SK-N-SH (cell line): Measurements from ENCODE around the gene HMGB1. TPM values are rescaled to one million over a fixed set of nuclear protein-coding genes. Genes with fewer than 3 reads are reported as not detected.

Experiments
- CTCF ChIA-PET: fragments of 300-600, 350-600 bp; formaldehyde crosslinking; extraction: SDS; loops from one replicate; lab custom pipeline; 2021; lab: Yijun Ruan, JAX
- POLR2A ChIA-PET: fragments of 350-600 bp; sonication (Branson Sonifier 250); formaldehyde crosslinking; extraction: SDS; loops from one replicate; lab custom pipeline; 2020; ENCODE audit warnings: antibody characterized with exemption, inconsistent platforms; lab: Yijun Ruan, JAX
- DNase-seq: peaks from one replicate; pipeline ENCODE4 v3.0.0; 2012
- H2AFZ ChIP-seq: fragments of 200-600 bp; sonication (generic); 2 replicates; pipeline ENCODE4 v1.8.1; 2016; ENCODE audit warnings: antibody characterized with exemption, mild to moderate bottlenecking, low read depth
- H3F3A ChIP-seq: fragments of 200-600 bp; sonication (generic); replicated peaks from 2 replicates; pipeline ENCODE3; 2016; ENCODE audit warnings: antibody characterized with exemption, mild to moderate bottlenecking; ENCODE audit not compliant: insufficient read depth
- H3K27ac ChIP-seq, 2 experiments: fragments of 200-500 bp in 1 of 2; fragments of 200-600 bp in 1 of 2; sonication (Bioruptor generic) in 1 of 2; sonication (generic), shearing (Covaris generic) in 1 of 2; 2 replicates each; pipeline versions ENCODE4 v1.5.1 to v1.6.1; 2014 to 2016; ENCODE audit warnings: low read depth in 2 of 2, inconsistent platforms in 1 of 2, low read length in 1 of 2, mild to moderate bottlenecking in 1 of 2, mixed read lengths in 1 of 2
- H3K27me3 ChIP-seq: fragments of 200-600 bp; sonication (generic), shearing (Covaris generic); 2 replicates; pipeline ENCODE4 v1.6.1; 2016; ENCODE audit warnings: mixed run types; ENCODE audit not compliant: insufficient read depth
- H3K36me3 ChIP-seq, 2 experiments: fragments of 200-500 bp in 1 of 2; fragments of 200-600 bp in 1 of 2; sonication (Bioruptor generic) in 1 of 2; sonication (generic) in 1 of 2; replicated peaks in 1 of 2; 2 replicates each; pipeline versions ENCODE3 to v1.5.1; 2014 to 2016; ENCODE audit warnings: low read length in 1 of 2, mild to moderate bottlenecking in 1 of 2; ENCODE audit not compliant: insufficient read depth in 2 of 2, control insufficient read depth in 1 of 2
- H3K4me1 ChIP-seq, 2 experiments: fragments of 200-500 bp in 1 of 2; fragments of 200-600 bp in 1 of 2; sonication (Bioruptor generic) in 1 of 2; sonication (generic), shearing (Covaris generic) in 1 of 2; 2 replicates each; pipeline versions ENCODE4 v1.5.1 to v1.6.1; 2014 to 2016; ENCODE audit warnings: low read depth in 1 of 2, low read length in 1 of 2, mixed run types in 1 of 2; ENCODE audit not compliant: insufficient read depth in 2 of 2, control insufficient read depth in 1 of 2
- H3K4me2 ChIP-seq: fragments of 200-600 bp; sonication (generic), shearing (Covaris generic); 2 replicates; pipeline ENCODE4 v1.6.1; 2017; ENCODE audit warnings: mixed run types
- H3K4me3 ChIP-seq, 2 experiments: fragments of 200-500 bp in 1 of 2; fragments of 200-600 bp in 1 of 2; sonication (Bioruptor generic) in 1 of 2; sonication (generic), shearing (Covaris generic) in 1 of 2; 2 replicates each; pipeline versions ENCODE4 v1.5.1 to v1.8.1; 2014 to 2016; ENCODE audit warnings: low read depth in 2 of 2, inconsistent platforms in 1 of 2, low read length in 1 of 2, mild to moderate bottlenecking in 1 of 2, mixed read lengths in 1 of 2, moderate library complexity in 1 of 2
- H3K79me2 ChIP-seq: fragments of 200-600 bp; sonication (generic); 2 replicates; pipeline ENCODE4 v1.8.1; 2017; ENCODE audit warnings: mild to moderate bottlenecking; ENCODE audit not compliant: insufficient read depth
- H3K9ac ChIP-seq: fragments of 200-600 bp; sonication (generic); 2 replicates; pipeline ENCODE4 v1.6.1; 2017; ENCODE audit warnings: mixed run types
- H3K9me2 ChIP-seq: fragments of 200-600 bp; sonication (generic); 2 replicates; pipeline ENCODE4 v1.6.1; 2017; ENCODE audit warnings: mixed run types
- H3K9me3 ChIP-seq: fragments of 200-600 bp; sonication (generic); 2 replicates; pipeline ENCODE4 v1.6.1; 2017; ENCODE audit warnings: mixed run types, mild to moderate bottlenecking, moderate library complexity
- H4K20me1 ChIP-seq: fragments of 200-600 bp; sonication (generic); 2 replicates; pipeline ENCODE4 v1.6.1; 2017; ENCODE audit warnings: mild to moderate bottlenecking, mixed run types; ENCODE audit not compliant: insufficient read depth
- CHD2 ChIP-seq: fragments of 150-350 bp; IDR thresholded peaks from 2 replicates; pipeline ENCODE4 v1.6.1; 2018; ENCODE audit warnings: low read length; ENCODE audit not compliant: partially characterized antibody
- EP300 ChIP-seq, 2 experiments: IDR thresholded peaks; 2 replicates each; pipeline versions ENCODE4 v1.4.0 to v1.6.1; 2012; ENCODE audit warnings: borderline replicate concordance in 1 of 2, low read depth in 1 of 2, low read length in 1 of 2
- EZH2phosphoT487 ChIP-seq: fragments of 200-600 bp; sonication (generic); IDR thresholded peaks from 2 replicates; pipeline ENCODE4 v1.6.1; 2017; ENCODE audit warnings: low read depth, mixed run types, mild to moderate bottlenecking, antibody characterized with exemption, moderate library complexity, borderline replicate concordance
- FOXM1 ChIP-seq: IDR thresholded peaks from 2 replicates; pipeline ENCODE4 v1.4.0; 2012; ENCODE audit warnings: low read depth, mild to moderate bottlenecking
- GABPA ChIP-seq: IDR thresholded peaks from 2 replicates; pipeline ENCODE4 v1.4.0; 2012; ENCODE audit warnings: low read depth, mild to moderate bottlenecking
- GATA2 ChIP-seq: sonication (generic); formaldehyde crosslinking; IDR thresholded peaks from 2 replicates; pipeline ENCODE4 v1.5.0; 2020; ENCODE audit warnings: mild to moderate bottlenecking, missing genetic modification reagents
- MEF2A ChIP-seq: IDR thresholded peaks from 2 replicates; pipeline ENCODE4 v1.4.0; 2012; ENCODE audit warnings: low read depth, borderline replicate concordance
- MXI1 ChIP-seq: IDR thresholded peaks from 2 replicates; pipeline ENCODE4 v1.6.1; 2012; ENCODE audit warnings: mild to moderate bottlenecking, low read depth, low read length, improper control_type of control experiment
- NRF1 ChIP-seq: IDR thresholded peaks from 2 replicates; pipeline ENCODE4 v1.6.1; 2012; ENCODE audit warnings: low read depth, mild to moderate bottlenecking, low read length
- RFX5 ChIP-seq: IDR thresholded peaks from 2 replicates; pipeline ENCODE4 v1.6.1; 2012; ENCODE audit warnings: mild to moderate bottlenecking, improper control_type of control experiment, low read length
- SIN3A ChIP-seq: IDR thresholded peaks from 2 replicates; pipeline ENCODE4 v1.6.1; 2012; ENCODE audit warnings: low read depth, mild to moderate bottlenecking, low read length, moderate library complexity, borderline replicate concordance
- SMC3 ChIP-seq: IDR thresholded peaks from 2 replicates; pipeline ENCODE4 v1.6.1; 2012; ENCODE audit warnings: low read depth, low read length, improper control_type of control experiment
- TEAD4 ChIP-seq: IDR thresholded peaks from 2 replicates; pipeline ENCODE4 v1.4.0; 2012; ENCODE audit warnings: mild to moderate bottlenecking, borderline replicate concordance; ENCODE audit not compliant: insufficient read depth
- WGBS: methylation state at CpG from one replicate; pipeline ENCODE4 v1.1.6; 2017; ENCODE audit warnings: low lambda C conversion rate; 5-methylcytosine and 5-hydroxymethylcytosine counted together
- polyA plus RNA-seq, 3 experiments: library from polyadenylated mRNA; depleted of rRNA; stranded (reverse); fragments of >200 nt; gene quantifications; 2 replicates each; pipeline ENCODE4 v1.2.3, GENCODE V29; 2012
- TF ChIP-seq, protein P1 (sequence below): fragments of 150-350 bp; IDR thresholded peaks from 2 replicates; pipeline ENCODE4 v1.6.1; 2017; ENCODE audit warnings: antibody characterized with exemption, low read length, low read depth, borderline replicate concordance
- TF ChIP-seq, protein P2 (sequence below): IDR thresholded peaks from 2 replicates; pipeline ENCODE4 v1.4.0; 2012; ENCODE audit warnings: low read depth, borderline replicate concordance
- TF ChIP-seq, protein P3 (sequence below): fragments of 150-350 bp; IDR thresholded peaks from 2 replicates; pipeline ENCODE4 v1.6.1; 2016; ENCODE audit warnings: mild to moderate bottlenecking, low read depth, low read length
- TF ChIP-seq, protein P4 (sequence below): fragments of 200-600 bp; sonication (generic); IDR thresholded peaks from 2 replicates; pipeline ENCODE4 v1.6.1; 2017; ENCODE audit warnings: antibody characterized with exemption, mild to moderate bottlenecking, moderate library complexity
- TF ChIP-seq, protein P5 (sequence below): IDR thresholded peaks from 2 replicates; pipeline ENCODE4; 2012

The HMGB1 gene
- polyA plus RNA-seq, 1 of the 3 experiments (the other 2 are of a cell fraction): 166 TPM

DNA sequence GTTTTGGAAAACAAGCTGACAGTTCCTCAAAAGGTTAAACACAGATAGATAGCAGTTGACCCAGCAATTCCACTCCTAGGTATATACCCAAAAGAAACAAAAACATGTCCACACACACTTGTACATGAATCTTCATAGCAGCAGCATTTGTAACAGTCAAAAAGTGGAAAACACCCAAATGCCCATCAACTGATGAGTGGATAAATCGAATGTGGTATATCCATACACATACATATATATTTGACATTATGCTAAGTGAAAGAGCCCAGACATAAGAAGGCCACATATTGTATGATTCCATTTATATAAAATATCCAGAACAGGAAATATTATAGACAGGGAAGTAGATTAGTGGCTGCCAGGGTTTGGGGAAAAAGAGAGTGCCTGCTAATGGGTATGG lies 7.9 kb upstream of the HMGB1 start:
- Histone ChIP-seq H3F3A (no peaks in the 10 kb centered on the region), H3K36me3 (no peaks in the 10 kb centered on the region), H3K9me2 (no peaks in the 10 kb centered on the region), H3K9ac (no peak overlapping the region), H3K27me3 (no peaks in the 10 kb centered on the region), H3K79me2 (no peaks in the 10 kb centered on the region), H3K4me2 (no peak overlapping the region), H4K20me1 (no peaks in the 10 kb centered on the region), H3K27ac (no peak overlapping the region), H3K4me3 (no peak overlapping the region), H3K4me1 (no peaks in the 10 kb centered on the region), H3K9me3 (no peaks in the 10 kb centered on the region), H2AFZ (no peak overlapping the region)
- ChIA-PET POLR2A (no interaction called here), CTCF (no interaction called here)
- TF ChIP-seq, protein P1, sequence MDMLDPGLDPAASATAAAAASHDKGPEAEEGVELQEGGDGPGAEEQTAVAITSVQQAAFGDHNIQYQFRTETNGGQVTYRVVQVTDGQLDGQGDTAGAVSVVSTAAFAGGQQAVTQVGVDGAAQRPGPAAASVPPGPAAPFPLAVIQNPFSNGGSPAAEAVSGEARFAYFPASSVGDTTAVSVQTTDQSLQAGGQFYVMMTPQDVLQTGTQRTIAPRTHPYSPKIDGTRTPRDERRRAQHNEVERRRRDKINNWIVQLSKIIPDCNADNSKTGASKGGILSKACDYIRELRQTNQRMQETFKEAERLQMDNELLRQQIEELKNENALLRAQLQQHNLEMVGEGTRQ: no peak
- TF ChIP-seq TEAD4 (no peak), GABPA (no peak), EP300 (IDR thresholded peaks at IDR 0.05; ENCODE audit: borderline replicate concordance in 1 of 2, low read depth in 1 of 2, low read length in 1 of 2) (no peak), NRF1 (no peak), SMC3 (no peak), MEF2A (no peak), RFX5 (no peak), GATA2 (CRISPR knock-in tag) (no peak), MXI1 (no peak), SIN3A (no peak), CHD2 (no peak), EZH2phosphoT487 (no peak), FOXM1 (no peak)
- TF ChIP-seq, protein P2, sequence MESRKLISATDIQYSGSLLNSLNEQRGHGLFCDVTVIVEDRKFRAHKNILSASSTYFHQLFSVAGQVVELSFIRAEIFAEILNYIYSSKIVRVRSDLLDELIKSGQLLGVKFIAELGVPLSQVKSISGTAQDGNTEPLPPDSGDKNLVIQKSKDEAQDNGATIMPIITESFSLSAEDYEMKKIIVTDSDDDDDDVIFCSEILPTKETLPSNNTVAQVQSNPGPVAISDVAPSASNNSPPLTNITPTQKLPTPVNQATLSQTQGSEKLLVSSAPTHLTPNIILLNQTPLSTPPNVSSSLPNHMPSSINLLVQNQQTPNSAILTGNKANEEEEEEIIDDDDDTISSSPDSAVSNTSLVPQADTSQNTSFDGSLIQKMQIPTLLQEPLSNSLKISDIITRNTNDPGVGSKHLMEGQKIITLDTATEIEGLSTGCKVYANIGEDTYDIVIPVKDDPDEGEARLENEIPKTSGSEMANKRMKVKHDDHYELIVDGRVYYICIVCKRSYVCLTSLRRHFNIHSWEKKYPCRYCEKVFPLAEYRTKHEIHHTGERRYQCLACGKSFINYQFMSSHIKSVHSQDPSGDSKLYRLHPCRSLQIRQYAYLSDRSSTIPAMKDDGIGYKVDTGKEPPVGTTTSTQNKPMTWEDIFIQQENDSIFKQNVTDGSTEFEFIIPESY: no peak
- TF ChIP-seq, protein P3, sequence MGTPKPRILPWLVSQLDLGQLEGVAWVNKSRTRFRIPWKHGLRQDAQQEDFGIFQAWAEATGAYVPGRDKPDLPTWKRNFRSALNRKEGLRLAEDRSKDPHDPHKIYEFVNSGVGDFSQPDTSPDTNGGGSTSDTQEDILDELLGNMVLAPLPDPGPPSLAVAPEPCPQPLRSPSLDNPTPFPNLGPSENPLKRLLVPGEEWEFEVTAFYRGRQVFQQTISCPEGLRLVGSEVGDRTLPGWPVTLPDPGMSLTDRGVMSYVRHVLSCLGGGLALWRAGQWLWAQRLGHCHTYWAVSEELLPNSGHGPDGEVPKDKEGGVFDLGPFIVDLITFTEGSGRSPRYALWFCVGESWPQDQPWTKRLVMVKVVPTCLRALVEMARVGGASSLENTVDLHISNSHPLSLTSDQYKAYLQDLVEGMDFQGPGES: no peak
- TF ChIP-seq, protein P4, sequence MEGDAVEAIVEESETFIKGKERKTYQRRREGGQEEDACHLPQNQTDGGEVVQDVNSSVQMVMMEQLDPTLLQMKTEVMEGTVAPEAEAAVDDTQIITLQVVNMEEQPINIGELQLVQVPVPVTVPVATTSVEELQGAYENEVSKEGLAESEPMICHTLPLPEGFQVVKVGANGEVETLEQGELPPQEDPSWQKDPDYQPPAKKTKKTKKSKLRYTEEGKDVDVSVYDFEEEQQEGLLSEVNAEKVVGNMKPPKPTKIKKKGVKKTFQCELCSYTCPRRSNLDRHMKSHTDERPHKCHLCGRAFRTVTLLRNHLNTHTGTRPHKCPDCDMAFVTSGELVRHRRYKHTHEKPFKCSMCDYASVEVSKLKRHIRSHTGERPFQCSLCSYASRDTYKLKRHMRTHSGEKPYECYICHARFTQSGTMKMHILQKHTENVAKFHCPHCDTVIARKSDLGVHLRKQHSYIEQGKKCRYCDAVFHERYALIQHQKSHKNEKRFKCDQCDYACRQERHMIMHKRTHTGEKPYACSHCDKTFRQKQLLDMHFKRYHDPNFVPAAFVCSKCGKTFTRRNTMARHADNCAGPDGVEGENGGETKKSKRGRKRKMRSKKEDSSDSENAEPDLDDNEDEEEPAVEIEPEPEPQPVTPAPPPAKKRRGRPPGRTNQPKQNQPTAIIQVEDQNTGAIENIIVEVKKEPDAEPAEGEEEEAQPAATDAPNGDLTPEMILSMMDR: no peak
- TF ChIP-seq, protein P5, sequence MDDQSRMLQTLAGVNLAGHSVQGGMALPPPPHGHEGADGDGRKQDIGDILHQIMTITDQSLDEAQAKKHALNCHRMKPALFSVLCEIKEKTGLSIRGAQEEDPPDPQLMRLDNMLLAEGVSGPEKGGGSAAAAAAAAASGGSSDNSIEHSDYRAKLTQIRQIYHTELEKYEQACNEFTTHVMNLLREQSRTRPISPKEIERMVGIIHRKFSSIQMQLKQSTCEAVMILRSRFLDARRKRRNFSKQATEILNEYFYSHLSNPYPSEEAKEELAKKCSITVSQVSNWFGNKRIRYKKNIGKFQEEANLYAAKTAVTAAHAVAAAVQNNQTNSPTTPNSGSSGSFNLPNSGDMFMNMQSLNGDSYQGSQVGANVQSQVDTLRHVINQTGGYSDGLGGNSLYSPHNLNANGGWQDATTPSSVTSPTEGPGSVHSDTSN: no peak
- 78% methylated on average over 1 of the region's 1 CpG for WGBS
- no peak for DNase-seq
